CD4-positive, alpha-beta T cell treated with Interleukin-15 for 4 hours (primary cell): ENCODE results near the gene TTC28.

Experiments
- DNase-seq: peaks from one replicate; pipeline ENCODE4 v3.0.0-alpha.2; 2020; ENCODE audit warnings: low spot score

The TTC28 gene

DNA sequence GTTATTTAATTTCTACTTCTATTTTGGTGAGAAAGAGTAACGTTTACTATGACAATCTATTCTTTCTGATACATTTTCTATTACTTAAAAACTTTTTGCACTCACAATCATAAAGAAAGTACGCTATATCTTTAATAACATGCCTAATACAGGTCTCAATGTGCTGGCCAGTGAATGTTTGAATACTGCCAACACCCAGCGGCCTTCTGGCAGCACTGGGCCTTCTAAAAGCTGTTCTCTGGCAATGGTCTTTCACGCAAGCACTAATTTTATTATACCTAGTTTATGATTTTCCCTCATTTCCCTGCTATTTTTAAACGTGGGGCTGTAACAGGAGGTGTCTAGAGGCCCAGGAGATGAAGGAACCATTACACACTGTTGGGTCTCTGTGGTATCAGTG is 410.8 kb downstream of the TTC28 start:
- no peak for DNase-seq

DNA sequence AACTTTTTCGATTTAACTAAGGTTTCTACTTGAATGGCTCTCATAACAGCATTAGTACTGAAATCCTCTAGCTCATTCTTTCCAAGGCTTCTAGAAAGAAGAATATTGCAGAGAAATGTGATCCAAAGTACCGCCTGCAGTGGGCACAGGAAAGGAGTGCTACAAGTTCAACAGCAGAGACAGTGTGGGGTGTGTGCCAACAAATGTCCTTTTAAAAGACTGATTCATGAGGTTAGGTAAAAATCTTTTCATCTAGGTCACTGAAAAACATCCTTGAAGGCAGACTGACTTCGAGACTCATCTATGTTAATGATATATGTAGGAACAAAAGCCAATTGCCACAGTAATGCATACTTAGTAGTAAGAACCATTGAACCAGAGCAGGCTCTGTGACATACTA is 411.5 kb downstream of the TTC28 start:
- no peak for DNase-seq

DNA sequence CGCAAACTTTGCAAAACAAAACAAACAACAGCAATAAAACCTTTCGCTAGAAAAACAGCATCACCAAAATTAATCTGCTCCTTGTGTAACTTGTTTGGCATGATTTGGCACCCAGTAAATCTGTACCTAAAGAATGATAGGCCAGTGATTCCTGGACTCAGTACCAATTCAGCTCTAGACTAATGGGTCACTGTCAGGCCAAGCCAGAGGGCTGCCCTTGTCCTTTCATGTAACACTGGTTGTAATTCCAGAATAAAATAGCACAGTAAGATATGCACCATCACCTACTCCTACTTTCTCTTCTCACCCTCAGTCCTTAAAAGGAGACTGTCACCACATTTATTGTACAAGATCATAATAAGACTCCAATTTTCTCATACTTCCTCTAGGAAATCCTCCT is 419.0 kb downstream of the TTC28 start:
- DNase-seq, result no peak

DNA sequence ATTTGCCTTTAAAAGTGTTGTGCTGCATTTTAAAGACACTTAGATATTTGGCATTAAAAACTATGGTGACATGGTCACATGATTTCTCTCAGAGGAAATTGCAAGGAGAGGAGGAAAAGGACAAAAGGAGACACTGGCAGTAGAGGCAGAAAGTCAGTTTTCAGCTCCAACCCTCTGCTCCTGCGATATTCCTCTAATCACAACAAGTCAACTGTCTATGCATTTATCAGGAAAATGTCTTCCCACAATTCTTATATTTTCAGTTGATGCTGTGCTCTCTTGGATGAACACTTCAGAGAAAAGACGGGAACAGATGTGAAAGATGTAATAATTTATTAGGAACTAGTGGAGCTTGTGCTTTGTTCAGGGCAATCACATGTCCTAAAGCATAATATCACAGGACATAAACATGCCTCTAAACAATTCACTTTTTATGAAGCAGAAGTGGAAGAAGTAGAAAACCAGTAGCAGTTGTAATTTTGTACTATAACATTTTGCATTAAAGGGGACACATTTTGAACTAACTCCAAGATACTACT is 419.8 kb downstream of the TTC28 start:
- DNase-seq, result no peak

DNA sequence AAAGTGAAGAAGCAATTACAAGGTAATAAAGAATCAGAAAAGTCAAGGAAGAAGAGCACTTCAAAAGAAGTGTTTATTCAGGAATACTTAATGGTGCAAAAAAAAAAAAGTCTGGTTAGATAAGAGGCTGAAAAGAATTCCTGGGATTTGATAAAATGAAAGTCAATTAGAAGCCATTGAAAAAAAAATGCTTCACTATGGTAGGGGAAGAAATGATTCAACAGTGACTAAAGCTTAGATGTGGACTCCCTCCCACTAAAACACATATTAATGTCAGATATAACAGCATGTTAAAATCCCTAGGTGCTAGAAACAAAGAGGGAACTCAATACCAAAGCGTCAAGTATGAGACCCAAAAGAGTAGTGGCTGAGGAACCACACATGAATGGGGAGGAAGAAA is 425.2 kb downstream of the TTC28 start:
- no peak for DNase-seq

DNA sequence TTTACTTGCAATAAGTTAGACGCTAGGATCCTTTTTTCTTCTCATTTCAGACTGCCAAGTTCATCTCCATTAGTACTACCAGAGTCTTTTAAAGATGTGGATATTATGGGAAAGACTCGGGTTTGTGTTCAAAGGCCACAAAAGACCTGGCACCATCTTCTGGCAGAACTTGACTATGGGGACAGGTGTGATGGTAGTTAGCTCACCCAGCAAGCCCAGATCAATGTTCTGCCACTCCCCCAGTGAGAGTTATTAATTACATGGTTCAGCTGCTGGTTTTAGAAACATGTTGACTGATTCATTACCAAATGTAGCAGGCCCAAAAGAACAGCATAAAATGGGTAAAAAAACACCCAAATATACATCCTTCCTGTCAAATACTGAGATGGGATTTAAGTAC is 427.1 kb downstream of the TTC28 start:
- DNase-seq, result no peak

- DNase-seq, result no peak
These were observed 429.5 kb downstream of the TTC28 start for GRCh38 chr22:28250036-28250695.

DNA sequence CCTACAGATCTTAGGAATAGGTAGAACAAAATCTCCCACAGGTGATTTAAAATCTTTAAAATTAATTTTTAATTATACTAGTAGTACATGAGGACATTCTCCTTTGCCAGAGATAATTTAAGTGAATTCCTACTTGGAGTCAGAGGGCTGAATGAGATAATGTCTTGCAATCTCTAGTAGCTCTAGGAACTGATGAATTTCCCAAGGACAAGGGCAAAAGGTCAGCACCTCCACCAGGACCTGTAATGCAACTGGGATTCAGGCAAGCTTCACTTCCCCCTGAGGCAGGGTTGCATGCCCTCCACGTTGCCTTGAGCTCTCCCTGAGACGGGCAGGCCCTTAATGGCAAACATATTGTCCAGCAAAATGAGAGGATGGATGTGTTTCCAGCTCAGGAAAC is 430.2 kb downstream of the TTC28 start:
- DNase-seq, result no peak

DNA sequence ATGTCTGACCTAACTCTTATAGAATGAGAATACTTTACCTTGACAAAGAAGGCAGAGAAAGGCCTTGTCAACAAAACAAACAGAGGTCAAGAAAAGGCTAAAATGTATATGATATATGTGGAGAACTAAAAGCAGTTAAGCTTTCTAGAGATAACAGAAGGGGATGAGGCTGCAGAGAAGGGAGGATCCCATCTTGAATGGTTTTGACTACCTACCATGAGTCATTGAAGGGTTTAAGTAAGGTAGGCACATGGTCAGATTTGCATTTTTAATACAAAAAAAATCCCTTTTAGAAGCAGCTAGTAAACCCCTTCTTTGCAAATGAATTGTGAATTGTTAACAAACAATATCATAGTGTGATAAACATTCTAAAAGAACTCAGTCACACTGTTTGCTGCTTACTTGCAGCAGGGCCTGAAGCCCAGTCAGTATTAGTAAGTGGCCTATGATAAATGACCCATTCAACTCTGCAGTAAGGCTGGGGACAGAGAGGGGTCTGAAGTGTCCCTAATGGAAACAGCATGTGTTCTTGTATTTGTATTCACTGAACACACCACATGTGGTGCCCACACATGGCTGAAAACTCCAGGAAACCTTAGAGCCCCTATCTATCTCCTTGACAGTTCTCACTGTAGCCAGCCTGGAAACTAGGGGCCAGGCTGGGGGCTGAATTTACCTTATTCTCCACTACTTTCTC is 431.8 kb downstream of the TTC28 start:
- DNase-seq, result no peak

DNA sequence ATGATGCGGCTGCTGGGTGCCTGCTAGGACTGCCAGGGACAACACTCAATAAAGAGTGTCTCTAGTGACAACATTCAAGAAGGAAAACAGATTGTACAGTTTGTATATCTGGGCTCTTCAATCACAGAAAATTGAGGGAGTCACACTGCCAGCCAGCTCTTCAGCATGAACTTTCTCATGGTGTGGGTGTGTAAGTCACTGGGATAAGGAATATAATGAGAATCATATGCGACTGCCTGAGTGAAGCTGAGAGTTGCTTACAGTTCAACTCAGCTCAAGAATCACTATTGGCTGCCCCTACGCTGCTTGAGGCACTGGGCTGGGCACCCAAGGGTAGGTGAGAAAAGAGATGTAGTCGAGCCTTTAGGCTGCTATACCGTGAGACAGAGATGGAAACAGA is 432.5 kb downstream of the TTC28 start:
- no peak for DNase-seq

DNA sequence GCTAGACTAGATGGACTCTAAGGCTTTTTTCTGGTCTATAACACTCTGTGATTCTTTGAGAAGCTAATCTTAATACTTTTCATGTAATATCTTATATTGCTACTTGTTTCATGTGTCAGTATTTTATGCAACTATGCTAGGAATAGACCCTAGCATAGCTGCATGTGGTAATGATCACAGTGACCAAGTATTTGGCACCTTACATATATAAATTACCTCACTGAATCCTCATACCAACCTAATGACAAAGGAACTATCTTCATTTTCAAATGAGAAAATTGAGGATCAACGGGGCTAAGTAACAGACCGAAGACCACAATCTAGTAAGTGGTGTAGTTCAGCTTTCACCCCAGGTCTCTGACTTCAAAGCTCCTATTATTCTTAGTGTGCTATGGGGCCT is 433.2 kb downstream of the TTC28 start:
- no peak for DNase-seq

DNA sequence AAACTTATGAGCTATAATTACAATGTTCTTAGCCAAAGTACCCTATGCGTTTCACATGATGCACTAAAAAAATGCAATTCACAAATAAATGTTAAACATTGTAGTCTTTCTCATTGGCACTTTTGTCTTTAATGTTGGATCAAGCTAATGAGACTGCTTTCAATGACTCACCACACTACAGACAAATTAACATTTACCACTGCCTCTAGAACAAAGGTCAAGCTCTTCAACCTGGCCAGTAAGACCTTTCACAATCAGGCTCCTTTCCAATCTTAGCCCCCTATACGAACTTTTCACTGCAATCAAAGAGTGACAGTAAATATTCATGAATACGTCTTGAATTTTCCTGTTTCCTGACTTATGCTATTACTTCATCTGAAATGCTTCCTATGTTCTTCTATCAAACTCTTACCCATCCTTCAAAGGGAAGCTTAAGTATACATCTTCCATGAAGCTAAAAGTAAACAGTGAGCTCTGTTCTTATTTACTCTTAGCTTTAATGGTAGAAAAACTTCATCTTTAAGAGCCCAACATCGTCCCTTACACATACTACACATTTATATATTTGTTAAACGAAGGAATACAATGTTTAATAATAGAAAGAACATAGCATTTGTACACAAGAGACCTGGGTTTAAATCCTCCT is 433.9 kb downstream of the TTC28 start:
- no peak for DNase-seq

- DNase-seq, result no peak
These were observed 434.9 kb downstream of the TTC28 start for GRCh38 chr22:28244757-28245156.

- no peak for DNase-seq
These were observed 436.1 kb downstream of the TTC28 start for GRCh38 chr22:28243539-28243938.

- no peak for DNase-seq
These were observed 437.9 kb downstream of the TTC28 start for GRCh38 chr22:28241656-28242290.

GRCh38 chr22:28239941-28240340 is 439.7 kb downstream of the TTC28 start:
- no peak for DNase-seq

DNA sequence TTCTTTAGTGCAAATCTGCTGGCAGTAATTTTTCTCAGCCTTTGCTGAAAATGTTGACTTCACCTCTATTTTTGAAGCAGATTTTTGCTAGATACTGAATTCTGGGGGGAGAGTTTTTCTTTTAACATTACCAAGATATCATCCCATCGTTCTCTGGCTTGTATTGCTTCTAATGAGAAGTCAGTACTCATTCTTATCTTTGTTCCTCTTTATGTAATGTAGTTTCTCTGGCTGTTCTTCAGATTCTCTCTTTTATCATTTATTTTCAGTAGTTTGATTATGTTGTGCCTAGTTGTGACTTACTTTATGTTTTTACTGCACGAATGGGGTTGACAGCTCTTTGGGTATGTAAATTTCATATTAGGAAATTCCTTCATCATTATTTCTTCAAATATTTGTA is 441.9 kb downstream of the TTC28 start:
- DNase-seq, result no peak

DNA sequence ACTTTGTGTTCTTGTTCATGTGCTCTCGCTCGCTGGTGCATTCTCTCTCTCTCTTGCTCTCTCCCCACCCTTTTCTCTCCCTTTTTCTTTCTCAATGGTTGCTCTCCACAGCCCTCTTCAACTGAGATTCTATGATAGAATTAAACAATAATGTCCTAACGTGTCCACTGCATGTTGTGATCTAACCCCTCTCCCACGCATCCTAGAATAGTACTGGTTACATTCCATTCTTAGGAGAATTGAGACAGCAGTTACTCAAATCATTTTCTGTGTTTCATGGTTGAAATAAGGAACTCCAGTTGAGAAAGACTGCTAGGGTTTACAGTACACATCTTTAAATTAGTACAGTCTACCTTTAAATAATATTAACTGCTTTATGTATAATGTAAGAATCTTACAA is 442.5 kb downstream of the TTC28 start:
- DNase-seq, result no peak

GRCh38 chr22:28232204-28232603 is 447.4 kb downstream of the TTC28 start:
- DNase-seq, result no peak

DNA sequence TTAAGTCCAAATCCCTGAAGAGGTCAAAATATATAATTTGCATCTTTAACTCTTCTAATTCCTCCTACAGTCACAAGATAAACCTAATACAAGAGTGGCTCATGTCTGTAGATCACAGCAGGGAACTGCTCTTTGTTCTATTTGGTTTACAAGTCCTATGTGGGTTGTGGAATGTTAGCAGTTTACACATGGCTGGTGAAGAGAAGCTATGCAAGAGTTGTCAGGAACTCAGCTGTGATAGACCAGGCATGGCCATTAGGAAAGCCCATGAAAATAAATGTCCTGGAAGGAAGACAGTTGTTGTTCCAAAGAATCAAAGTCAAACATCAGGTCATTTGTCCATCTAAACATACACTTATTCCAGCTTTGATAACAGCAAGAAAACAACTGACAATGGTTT is 448.2 kb downstream of the TTC28 start:
- no peak for DNase-seq

DNA sequence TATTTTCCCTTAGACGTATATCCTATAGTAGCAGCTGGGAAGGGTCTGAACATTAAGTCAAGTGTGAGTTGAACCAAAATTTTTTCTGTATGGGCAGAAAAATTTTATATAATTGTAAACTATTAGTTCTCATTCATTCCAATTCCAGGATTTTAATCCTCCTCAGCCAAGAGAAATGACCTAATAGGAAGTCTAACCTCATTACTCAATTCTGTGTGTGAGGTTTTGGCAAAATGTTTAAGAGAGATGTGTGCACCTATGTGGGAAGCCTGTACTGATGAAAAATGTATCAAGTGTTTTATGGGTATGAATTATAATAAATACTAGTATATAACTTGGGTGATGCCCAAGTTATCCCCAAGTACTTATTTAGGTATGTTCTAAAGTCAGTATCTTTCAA is 449.0 kb downstream of the TTC28 start:
- DNase-seq, result no peak

DNA sequence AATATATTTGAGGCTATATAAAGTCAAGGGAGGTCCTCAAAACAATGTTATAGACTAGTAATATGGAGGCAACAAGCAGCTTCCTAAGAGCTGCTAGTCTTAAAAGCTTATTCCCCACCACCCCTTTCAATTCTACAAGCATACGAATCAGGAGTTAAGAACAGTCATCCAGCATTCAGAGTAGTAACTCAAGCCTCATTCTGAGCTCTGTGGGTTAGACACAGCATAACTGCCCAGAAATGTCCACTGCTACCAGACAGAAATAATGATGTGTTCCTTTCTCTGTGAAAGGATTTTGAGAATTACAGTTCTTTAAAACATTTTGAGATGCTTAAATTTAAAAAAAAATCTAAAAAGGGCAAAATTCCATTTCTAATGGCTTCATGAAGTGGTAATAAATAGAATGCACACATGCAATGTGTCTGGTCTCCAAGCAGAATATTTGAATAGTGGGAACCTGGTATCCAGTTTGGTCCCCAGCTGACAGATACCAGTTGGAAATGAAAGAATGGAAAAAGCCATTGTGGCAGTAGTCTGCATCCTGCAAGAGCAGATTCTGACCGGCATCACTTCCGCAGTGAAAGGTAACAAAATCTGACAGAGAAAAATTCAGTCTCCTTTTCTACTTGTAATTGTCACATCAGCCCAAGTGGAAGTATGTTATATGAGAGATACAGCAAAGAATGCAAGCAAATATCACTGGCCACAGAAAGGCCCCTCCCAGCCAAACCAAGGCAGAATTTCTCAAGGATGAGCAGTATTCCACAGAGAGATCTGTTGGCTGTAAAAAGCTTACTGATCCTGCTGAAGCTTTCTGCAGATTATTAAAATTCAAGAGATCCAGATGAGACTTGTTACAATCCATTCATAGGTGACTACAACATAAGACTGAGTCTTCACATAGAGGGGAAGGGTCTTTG is 449.8 kb downstream of the TTC28 start:
- DNase-seq, result no peak
